HepG2 (cell line): ENCODE measurements around the gene FBXW5. TPM values are rescaled to one million over a fixed set of nuclear protein-coding genes. Genes with fewer than 3 reads are reported as not detected.

ENCODE experiments used
- ATF7 ChIP-seq, 2 experiments: fragments of 450-650 bp in 1 of 2; sonication (generic) in 1 of 2; formaldehyde crosslinking in 1 of 2; IDR thresholded peaks; 2 replicates each; pipeline versions ENCODE4 v1.4.0 to v1.6.1; 2016 to 2020; ENCODE audit warnings: antibody characterized with exemption in 1 of 2, mild to moderate bottlenecking in 1 of 2, missing genetic modification reagents in 1 of 2
- DPF2 ChIP-seq: sonication (generic); formaldehyde crosslinking; IDR thresholded peaks from 2 replicates; pipeline ENCODE4 v1.4.0; 2020; ENCODE audit warnings: mild to moderate bottlenecking, low read depth, missing genetic modification reagents, borderline replicate concordance
- MBD4 ChIP-seq: IDR thresholded peaks from 2 replicates; pipeline ENCODE4 v1.6.1; 2012; ENCODE audit warnings: low read length, inconsistent platforms, borderline replicate concordance
- MYNN ChIP-seq: sonication (generic); formaldehyde crosslinking; IDR thresholded peaks from 2 replicates; pipeline ENCODE4 v1.4.0; 2020; ENCODE audit warnings: mild to moderate bottlenecking, low read depth, missing genetic modification reagents
- PLRG1 ChIP-seq: fragments of 450-650 bp; conservative IDR thresholded peaks from 2 replicates; pipeline ENCODE4 v1.6.1; 2016
- RNF2 ChIP-seq: fragments of 450-650 bp; conservative IDR thresholded peaks from 2 replicates; pipeline ENCODE4 v1.6.1; 2016; ENCODE audit warnings: low read depth
- RORA ChIP-seq: sonication (generic); formaldehyde crosslinking; IDR thresholded peaks from 2 replicates; pipeline ENCODE4 v1.5.0; 2020; ENCODE audit warnings: mild to moderate bottlenecking, missing genetic modification reagents, moderate library complexity
- SAP130 ChIP-seq: IDR thresholded peaks from 2 replicates; pipeline ENCODE4 v1.6.1; 2016; ENCODE audit warnings: low read depth
- ZBED4 ChIP-seq: sonication (generic); formaldehyde crosslinking; IDR thresholded peaks from 2 replicates; pipeline ENCODE4 v1.4.0; 2020; ENCODE audit warnings: missing genetic modification reagents, borderline replicate concordance
- ZFP37 ChIP-seq: sonication (generic); formaldehyde crosslinking; IDR thresholded peaks from 2 replicates; pipeline ENCODE4 v1.4.0; 2020; ENCODE audit warnings: missing genetic modification reagents, borderline replicate concordance
- ZFY ChIP-seq: sonication (generic); formaldehyde crosslinking; IDR thresholded peaks from 2 replicates; pipeline ENCODE4 v1.4.0; 2020; ENCODE audit warnings: missing genetic modification reagents
- ZNF235 ChIP-seq: sonication (generic); formaldehyde crosslinking; IDR thresholded peaks from 2 replicates; pipeline ENCODE4 v1.8.1; 2023; ENCODE audit warnings: mild to moderate bottlenecking, missing genetic modification reagents, borderline replicate concordance
- ZNF350 ChIP-seq: sonication (generic); formaldehyde crosslinking; IDR thresholded peaks from 2 replicates; pipeline ENCODE4 v1.4.0; 2020; ENCODE audit warnings: mild to moderate bottlenecking, low read depth, missing genetic modification reagents, borderline replicate concordance
- ZNF556 ChIP-seq: sonication (generic); formaldehyde crosslinking; IDR thresholded peaks from 2 replicates; pipeline ENCODE4 v1.4.0; 2020; ENCODE audit warnings: mild to moderate bottlenecking, missing genetic modification reagents, borderline replicate concordance
- polyA plus RNA-seq, 8 experiments: library from polyadenylated mRNA; depleted of rRNA in 3 of 8; stranded (reverse) in 7 of 8; unstranded in 1 of 8; fragments of >200 nt; fragmentation: Illumina TruSeq in 4 of 8; extraction: Trizol in 4 of 8; gene quantifications; 2 replicates each; pipeline versions ENCODE4 v1.2.1 to v1.2.3, GENCODE V29; 2011 to 2016; ENCODE audit warnings: low read depth in 4 of 8, missing spikeins in 1 of 8, mixed read lengths in 1 of 8; ENCODE audit not compliant: insufficient read depth in 1 of 8
- total RNA-seq, 5 experiments: library from RNA; depleted of rRNA; stranded (reverse); fragments of >200 nt; fragmentation: Illumina TruSeq; extraction: Trizol; gene quantifications; 2 replicates each; pipeline ENCODE4 v1.2.3, GENCODE V29; 2016; ENCODE audit warnings: low read depth in 1 of 5
- TF ChIP-seq, protein P1 (sequence below): sonication (generic); formaldehyde crosslinking; conservative IDR thresholded peaks from 2 replicates; pipeline ENCODE4 v1.4.0; 2020; ENCODE audit warnings: mild to moderate bottlenecking, missing genetic modification reagents, moderate library complexity
- TF ChIP-seq, protein P2 (sequence below): IDR thresholded peaks from 2 replicates; pipeline ENCODE4 v1.6.1; 2016
- TF ChIP-seq, protein P3 (sequence below): sonication (generic); formaldehyde crosslinking; IDR thresholded peaks from 2 replicates; pipeline ENCODE4 v1.4.0; 2020; ENCODE audit warnings: mild to moderate bottlenecking, low read depth, missing genetic modification reagents

Gene FBXW5
- total and polyA plus RNA-seq, 2 of the 13 experiments (the other 11 are each of a cell fraction or from before 2014, with no cell fraction given) = 52.0 to 60.4 TPM

- TF ChIP-seq, protein P1, sequence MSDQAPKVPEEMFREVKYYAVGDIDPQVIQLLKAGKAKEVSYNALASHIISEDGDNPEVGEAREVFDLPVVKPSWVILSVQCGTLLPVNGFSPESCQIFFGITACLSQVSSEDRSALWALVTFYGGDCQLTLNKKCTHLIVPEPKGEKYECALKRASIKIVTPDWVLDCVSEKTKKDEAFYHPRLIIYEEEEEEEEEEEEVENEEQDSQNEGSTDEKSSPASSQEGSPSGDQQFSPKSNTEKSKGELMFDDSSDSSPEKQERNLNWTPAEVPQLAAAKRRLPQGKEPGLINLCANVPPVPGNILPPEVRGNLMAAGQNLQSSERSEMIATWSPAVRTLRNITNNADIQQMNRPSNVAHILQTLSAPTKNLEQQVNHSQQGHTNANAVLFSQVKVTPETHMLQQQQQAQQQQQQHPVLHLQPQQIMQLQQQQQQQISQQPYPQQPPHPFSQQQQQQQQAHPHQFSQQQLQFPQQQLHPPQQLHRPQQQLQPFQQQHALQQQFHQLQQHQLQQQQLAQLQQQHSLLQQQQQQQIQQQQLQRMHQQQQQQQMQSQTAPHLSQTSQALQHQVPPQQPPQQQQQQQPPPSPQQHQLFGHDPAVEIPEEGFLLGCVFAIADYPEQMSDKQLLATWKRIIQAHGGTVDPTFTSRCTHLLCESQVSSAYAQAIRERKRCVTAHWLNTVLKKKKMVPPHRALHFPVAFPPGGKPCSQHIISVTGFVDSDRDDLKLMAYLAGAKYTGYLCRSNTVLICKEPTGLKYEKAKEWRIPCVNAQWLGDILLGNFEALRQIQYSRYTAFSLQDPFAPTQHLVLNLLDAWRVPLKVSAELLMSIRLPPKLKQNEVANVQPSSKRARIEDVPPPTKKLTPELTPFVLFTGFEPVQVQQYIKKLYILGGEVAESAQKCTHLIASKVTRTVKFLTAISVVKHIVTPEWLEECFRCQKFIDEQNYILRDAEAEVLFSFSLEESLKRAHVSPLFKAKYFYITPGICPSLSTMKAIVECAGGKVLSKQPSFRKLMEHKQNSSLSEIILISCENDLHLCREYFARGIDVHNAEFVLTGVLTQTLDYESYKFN = peak; percentile 62
- TF ChIP-seq MYNN (no peak), ZNF235 (CRISPR knock-in tag) (no peak; the same call in 1 of the 2 replicates), ZNF556 (CRISPR knock-in tag) (no peak), ZFY (CRISPR knock-in tag) (peak; percentile 84), RORA (CRISPR knock-in tag) (no peak), PLRG1 (no peak), ZFP37 (no peak), ZNF350 (CRISPR knock-in tag) (peak; percentile 61; the same call in 1 of the 2 replicates), DPF2 (CRISPR knock-in tag) (no peak), SAP130 (CRISPR knock-in tag) (peak; percentile 84; the same call in 1 of the 2 replicates), MBD4 (no peak), RNF2 (no peak), ATF7 (IDR thresholded peaks at IDR 0.05) (no peak), ATF7 (CRISPR knock-in tag; IDR thresholded peaks at IDR 0.05) (no peak), ZBED4 (peak; percentile 96)
- TF ChIP-seq, protein P2, sequence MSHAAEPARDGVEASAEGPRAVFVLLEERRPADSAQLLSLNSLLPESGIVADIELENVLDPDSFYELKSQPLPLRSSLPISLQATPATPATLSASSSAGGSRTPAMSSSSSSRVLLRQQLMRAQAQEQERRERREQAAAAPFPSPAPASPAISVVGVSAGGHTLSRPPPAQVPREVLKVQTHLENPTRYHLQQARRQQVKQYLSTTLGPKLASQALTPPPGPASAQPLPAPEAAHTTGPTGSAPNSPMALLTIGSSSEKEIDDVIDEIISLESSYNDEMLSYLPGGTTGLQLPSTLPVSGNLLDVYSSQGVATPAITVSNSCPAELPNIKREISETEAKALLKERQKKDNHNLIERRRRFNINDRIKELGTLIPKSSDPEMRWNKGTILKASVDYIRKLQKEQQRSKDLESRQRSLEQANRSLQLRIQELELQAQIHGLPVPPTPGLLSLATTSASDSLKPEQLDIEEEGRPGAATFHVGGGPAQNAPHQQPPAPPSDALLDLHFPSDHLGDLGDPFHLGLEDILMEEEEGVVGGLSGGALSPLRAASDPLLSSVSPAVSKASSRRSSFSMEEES (CRISPR knock-in tag) = peak; percentile 59; the same call in 1 of the 2 replicates
- TF ChIP-seq, protein P3, sequence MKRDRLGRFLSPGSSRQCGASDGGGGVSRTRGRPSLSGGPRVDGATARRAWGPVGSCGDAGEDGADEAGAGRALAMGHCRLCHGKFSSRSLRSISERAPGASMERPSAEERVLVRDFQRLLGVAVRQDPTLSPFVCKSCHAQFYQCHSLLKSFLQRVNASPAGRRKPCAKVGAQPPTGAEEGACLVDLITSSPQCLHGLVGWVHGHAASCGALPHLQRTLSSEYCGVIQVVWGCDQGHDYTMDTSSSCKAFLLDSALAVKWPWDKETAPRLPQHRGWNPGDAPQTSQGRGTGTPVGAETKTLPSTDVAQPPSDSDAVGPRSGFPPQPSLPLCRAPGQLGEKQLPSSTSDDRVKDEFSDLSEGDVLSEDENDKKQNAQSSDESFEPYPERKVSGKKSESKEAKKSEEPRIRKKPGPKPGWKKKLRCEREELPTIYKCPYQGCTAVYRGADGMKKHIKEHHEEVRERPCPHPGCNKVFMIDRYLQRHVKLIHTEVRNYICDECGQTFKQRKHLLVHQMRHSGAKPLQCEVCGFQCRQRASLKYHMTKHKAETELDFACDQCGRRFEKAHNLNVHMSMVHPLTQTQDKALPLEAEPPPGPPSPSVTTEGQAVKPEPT = no peak
Observed at GRCh38 chr9:136949817-136950655, 5.5 kb upstream of the FBXW5 start (continued).
